Peyer's patch (tissue), 4 donors: Measurements from ENCODE around the gene KCNQ5. TPM values are rescaled to one million over a fixed set of nuclear protein-coding genes. Genes with fewer than 3 reads are reported as not detected.
"Not testable (repeated sequence)": the region's sequence is repeated elsewhere in the genome, so short reads cannot be mapped to it uniquely, and the experiment has no call there.

ENCODE experiments used
- DNase-seq, 3 donors: peaks; one replicate each; pipeline ENCODE4 v3.0.0-alpha.2; 2017 to 2019
- H3K27ac ChIP-seq, 4 donors: fragments of 200-600 bp; sonication (generic); one replicate each; pipeline ENCODE4 v1.5.1; 2016 to 2019
- H3K27me3 ChIP-seq, 2 donors: fragments of 200-600 bp; sonication (generic); one replicate each; pipeline ENCODE4 v1.5.1; 2019
- H3K36me3 ChIP-seq, 3 donors: fragments of 200-600 bp; sonication (generic); one replicate each; pipeline ENCODE4 v1.5.1; 2016 to 2019
- H3K4me1 ChIP-seq, 4 donors: fragments of 200-600 bp; sonication (generic); one replicate each; pipeline ENCODE4 v1.5.1; 2016 to 2019
- H3K4me3 ChIP-seq, 4 donors: fragments of 200-600 bp; sonication (generic); 1 replicate in 3 of 4; 2 replicates in 1 of 4; pipeline ENCODE4 v1.5.1; 2016 to 2019; ENCODE audit warnings: mild to moderate bottlenecking in 1 of 4
- H3K9me3 ChIP-seq, 4 donors: fragments of 200-600 bp; sonication (generic); one replicate each; pipeline ENCODE4 v1.5.1; 2016 to 2019; ENCODE audit warnings: mild to moderate bottlenecking in 1 of 4
- CTCF ChIP-seq, 6 experiments: fragments of 450-650 bp in 4 of 6; fragments of 200-600 bp in 2 of 6; sonication (generic) in 1 of 6; IDR thresholded peaks; one replicate each; pipeline ENCODE4 v1.5.1; 2017 to 2019; ENCODE audit warnings: antibody characterized with exemption in 6 of 6, mild to moderate bottlenecking in 3 of 6, moderate library complexity in 1 of 6
- POLR2A ChIP-seq, 2 donors: fragments of 450-650 bp; IDR thresholded peaks; one replicate each; pipeline ENCODE4 v1.5.1; 2017; ENCODE audit warnings: antibody characterized with exemption in 2 of 2, mild to moderate bottlenecking in 2 of 2, moderate library complexity in 2 of 2
- total RNA-seq, 4 donors: library from RNA; depleted of rRNA; stranded (reverse); fragments of >200 nt; gene quantifications; one replicate each; pipeline ENCODE4 v1.1.0, GENCODE V29; 2016

The KCNQ5 gene
- total RNA-seq, 4 donors from 2014 or later = 0.27 to 5.0 (median 0.38) TPM; not detected in 1

- Histone ChIP-seq H3K36me3 (no peaks in the 10 kb centered on the region), H3K4me3 (no peak overlapping the region), H3K27ac (no peak overlapping the region), H3K4me1 (no peaks in the 10 kb centered on the region), H3K9me3 (no peaks in the 10 kb centered on the region), H3K27me3 (no peaks in the 10 kb centered on the region)
- no peak for DNase-seq
- no peak for TF ChIP-seq POLR2A (IDR thresholded peaks at IDR 0.05)
- TF ChIP-seq CTCF (IDR thresholded peaks at IDR 0.05) = no peak
These were observed 272.2 kb downstream of the KCNQ5 start for GRCh38 chr6:72894091-72894490.

GRCh38 chr6:72898313-72898712 is 276.4 kb downstream of the KCNQ5 start:
- not testable (repeated sequence) for H3K27me3 ChIP-seq, H3K27ac ChIP-seq, DNase-seq, H3K4me3 ChIP-seq, H3K9me3 ChIP-seq, H3K4me1 ChIP-seq, H3K36me3 ChIP-seq

- Histone ChIP-seq H3K27me3 (no peaks in the 10 kb centered on the region), H3K27ac (no peak overlapping the region), H3K36me3 (no peaks in the 10 kb centered on the region), H3K4me1 (no peaks in the 10 kb centered on the region), H3K4me3 (no peak overlapping the region), H3K9me3 (no peaks in the 10 kb centered on the region)
- TF ChIP-seq POLR2A (IDR thresholded peaks at IDR 0.05) (no peak), CTCF (IDR thresholded peaks at IDR 0.05) (no peak)
- DNase-seq = no peak
These were observed 284.0 kb downstream of the KCNQ5 start for GRCh38 chr6:72905705-72906478.

- H3K36me3 ChIP-seq = no peaks in the 10 kb centered on the region
- no peaks in the 10 kb centered on the region for H3K9me3 ChIP-seq
- TF ChIP-seq POLR2A (IDR thresholded peaks at IDR 0.05) (no peak), CTCF (IDR thresholded peaks at IDR 0.05) (no peak)
- H3K4me3 ChIP-seq = no peak overlapping the region
- no peak overlapping the region for H3K27ac ChIP-seq
- no peaks in the 10 kb centered on the region for H3K27me3 ChIP-seq
- no peak for DNase-seq
- H3K4me1 ChIP-seq = no peaks in the 10 kb centered on the region
These were observed 289.7 kb downstream of the KCNQ5 start for GRCh38 chr6:72911463-72912155.

GRCh38 chr6:72913797-72914196 is 291.9 kb downstream of the KCNQ5 start:
- H3K9me3 ChIP-seq = no peaks in the 10 kb centered on the region
- TF ChIP-seq CTCF (IDR thresholded peaks at IDR 0.05) = no peak
- no peak for TF ChIP-seq POLR2A (IDR thresholded peaks at IDR 0.05)
- DNase-seq = no peak
- H3K36me3 ChIP-seq = no peaks in the 10 kb centered on the region
- no peak overlapping the region for H3K4me3 ChIP-seq
- H3K27ac ChIP-seq = no peak overlapping the region
- H3K27me3 ChIP-seq = no peaks in the 10 kb centered on the region
- no peaks in the 10 kb centered on the region for H3K4me1 ChIP-seq

GRCh38 chr6:72916298-72916697 is 294.4 kb downstream of the KCNQ5 start:
- TF ChIP-seq POLR2A (IDR thresholded peaks at IDR 0.05) (no peak), CTCF (IDR thresholded peaks at IDR 0.05) (no peak)
- no peak overlapping the region for H3K4me3 ChIP-seq

More at GRCh38 chr6:72916298-72916697, 294.4 kb downstream of the KCNQ5 start:
- H3K4me1 ChIP-seq = no peaks in the 10 kb centered on the region
- H3K36me3 ChIP-seq = no peaks in the 10 kb centered on the region
- no peak for DNase-seq
- no peak overlapping the region for H3K27ac ChIP-seq
- H3K9me3 ChIP-seq = no peaks in the 10 kb centered on the region
- H3K27me3 ChIP-seq = no peaks in the 10 kb centered on the region
